ENCODE results near the gene RPS26.

DNA sequence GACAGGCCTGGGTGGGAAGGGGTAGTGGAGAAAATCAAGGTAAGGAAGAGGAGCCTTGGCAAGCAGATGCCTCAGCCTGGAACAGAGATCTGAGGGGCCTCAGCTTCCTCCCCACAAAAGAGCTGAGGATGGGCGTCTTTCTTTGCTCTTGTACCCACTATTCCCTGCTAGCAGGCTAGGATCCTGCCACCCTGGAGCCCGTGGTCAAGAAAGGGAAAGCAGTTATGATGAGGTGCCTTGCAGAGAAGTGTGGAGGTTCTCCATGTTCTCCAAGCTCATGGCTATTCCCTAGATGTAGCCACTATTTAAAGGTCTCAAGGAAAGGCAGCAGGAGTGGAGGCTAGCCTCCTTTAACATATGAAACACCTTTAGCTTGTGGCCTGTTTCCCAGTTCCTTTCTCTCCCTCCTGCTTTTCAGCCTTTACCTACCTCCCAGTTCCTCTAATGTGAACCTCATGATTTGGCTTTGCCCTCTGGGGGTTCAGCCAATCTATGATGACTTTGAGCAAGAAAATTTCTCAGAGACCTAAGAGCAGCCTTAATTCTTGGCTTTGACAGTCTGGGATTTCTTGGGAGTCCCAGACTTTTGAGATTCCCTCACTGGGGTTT lies 19.7 kb upstream of the RPS26 start:
- no peak for TF ChIP-seq CTCF (IDR thresholded peaks at IDR 0.05; ENCODE audit: low read length)
- TF ChIP-seq EZH2 (IDR thresholded peaks at IDR 0.05; ENCODE audit: borderline replicate concordance, low read length) = no peak

All from OCI-LY1 (cell line).